ENCODE data around the gene CCNG1.

CCNG1 gene

DNA sequence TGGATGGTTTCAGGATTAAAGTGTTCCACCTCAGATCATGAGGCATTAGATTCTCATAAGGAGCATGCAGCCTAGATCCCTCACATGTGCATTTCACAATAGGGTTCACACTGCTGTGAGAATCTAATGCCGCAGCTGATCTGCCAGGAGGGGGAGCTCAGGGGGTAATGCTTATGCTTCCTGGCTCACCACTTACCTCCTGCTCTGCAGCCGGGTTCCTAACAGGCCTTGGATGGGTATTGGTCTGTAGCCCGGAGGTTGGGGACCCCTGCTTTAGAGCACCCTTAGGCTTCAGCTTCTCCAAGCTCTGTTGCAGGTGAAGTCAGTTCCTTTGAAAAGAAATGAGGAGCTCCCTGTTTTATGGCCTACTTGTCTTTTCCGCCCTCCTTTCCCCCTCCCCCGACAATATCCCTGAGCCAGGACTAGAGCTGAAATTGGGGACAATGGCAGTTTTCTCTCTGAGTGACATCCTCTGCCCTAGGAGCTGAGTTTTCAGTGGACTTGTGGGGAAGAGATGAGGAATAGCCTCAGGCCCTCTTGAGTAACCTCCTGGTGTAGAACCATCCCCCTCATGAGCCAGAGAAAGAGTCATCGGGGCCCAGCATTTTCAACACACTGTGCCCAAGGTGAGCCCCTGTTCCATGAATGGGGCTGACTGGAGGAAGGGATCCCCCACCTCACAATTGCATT, 51.8 kb downstream of the CCNG1 start:
- H2AFZ ChIP-seq (ENCODE audit: low read length): no peak overlapping the region
- no peaks in the 10 kb centered on the region for H3K79me2 ChIP-seq (ENCODE audit: insufficient read depth, low read length)
- H4K20me1 ChIP-seq (ENCODE audit: insufficient read depth, low read length, poor library complexity, severe bottlenecking): no peaks in the 10 kb centered on the region
- H3K4me3 ChIP-seq (ENCODE audit: low read length, poor library complexity, severe bottlenecking): no peak overlapping the region
- no peak overlapping the region for H3K4me2 ChIP-seq (ENCODE audit: low read depth, low read length, poor library complexity, severe bottlenecking)
- no peak overlapping the region for H3K9ac ChIP-seq (ENCODE audit: low read depth, low read length, poor library complexity, severe bottlenecking)
- no peaks in the 10 kb centered on the region for H3K27me3 ChIP-seq (ENCODE audit: insufficient read depth, low read length, poor library complexity, severe bottlenecking)
- peaks cover 26% of the 10 kb centered on the region; the same call in 1 of the 2 replicates for H3K36me3 ChIP-seq (ENCODE audit: insufficient read depth, low read length)
- no peaks in the 10 kb centered on the region for H3K9me3 ChIP-seq (ENCODE audit: insufficient read depth, low read depth, low read length)
- TF ChIP-seq EZH2phosphoT487 (IDR thresholded peaks at IDR 0.05; ENCODE audit: borderline replicate concordance): no peak
- TF ChIP-seq, protein P1, sequence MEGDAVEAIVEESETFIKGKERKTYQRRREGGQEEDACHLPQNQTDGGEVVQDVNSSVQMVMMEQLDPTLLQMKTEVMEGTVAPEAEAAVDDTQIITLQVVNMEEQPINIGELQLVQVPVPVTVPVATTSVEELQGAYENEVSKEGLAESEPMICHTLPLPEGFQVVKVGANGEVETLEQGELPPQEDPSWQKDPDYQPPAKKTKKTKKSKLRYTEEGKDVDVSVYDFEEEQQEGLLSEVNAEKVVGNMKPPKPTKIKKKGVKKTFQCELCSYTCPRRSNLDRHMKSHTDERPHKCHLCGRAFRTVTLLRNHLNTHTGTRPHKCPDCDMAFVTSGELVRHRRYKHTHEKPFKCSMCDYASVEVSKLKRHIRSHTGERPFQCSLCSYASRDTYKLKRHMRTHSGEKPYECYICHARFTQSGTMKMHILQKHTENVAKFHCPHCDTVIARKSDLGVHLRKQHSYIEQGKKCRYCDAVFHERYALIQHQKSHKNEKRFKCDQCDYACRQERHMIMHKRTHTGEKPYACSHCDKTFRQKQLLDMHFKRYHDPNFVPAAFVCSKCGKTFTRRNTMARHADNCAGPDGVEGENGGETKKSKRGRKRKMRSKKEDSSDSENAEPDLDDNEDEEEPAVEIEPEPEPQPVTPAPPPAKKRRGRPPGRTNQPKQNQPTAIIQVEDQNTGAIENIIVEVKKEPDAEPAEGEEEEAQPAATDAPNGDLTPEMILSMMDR (conservative IDR thresholded peaks at IDR 0.05; ENCODE audit: low read length): peak; percentile 23
- H3F3A ChIP-seq (ENCODE audit: low read depth): no peaks in the 10 kb centered on the region
- H3K9me2 ChIP-seq (replicated peaks; ENCODE audit: low read depth, low read length): no peaks in the 10 kb centered on the region
- no peaks in the 10 kb centered on the region for H3K4me1 ChIP-seq (ENCODE audit: insufficient read depth, low read length, poor library complexity, severe bottlenecking)

DNA sequence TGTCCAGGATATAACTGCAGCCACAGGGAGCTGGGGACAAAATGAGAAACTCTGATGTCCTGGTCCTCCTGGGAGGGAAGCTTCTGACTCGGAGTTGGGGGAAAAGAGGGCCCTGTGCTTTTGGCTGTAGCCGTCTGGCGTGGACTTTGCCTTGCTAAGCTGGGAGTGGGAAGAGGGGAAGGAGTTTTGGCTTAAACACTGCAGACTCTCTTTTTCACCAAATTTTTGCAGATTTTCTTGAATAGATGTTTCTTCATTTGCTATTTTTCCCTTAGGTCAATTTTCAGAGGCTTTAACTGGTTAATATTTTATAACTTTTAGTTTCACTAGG, 52.3 kb downstream of the CCNG1 start:
- H3K4me1 ChIP-seq (ENCODE audit: insufficient read depth, low read length, poor library complexity, severe bottlenecking): no peaks in the 10 kb centered on the region
- H3K9me2 ChIP-seq (replicated peaks; ENCODE audit: low read depth, low read length): no peaks in the 10 kb centered on the region
- no peaks in the 10 kb centered on the region for H3K27me3 ChIP-seq (ENCODE audit: insufficient read depth, low read length, poor library complexity, severe bottlenecking)
- no peaks in the 10 kb centered on the region for H4K20me1 ChIP-seq (ENCODE audit: insufficient read depth, low read length, poor library complexity, severe bottlenecking)
- no peak overlapping the region for H3K4me2 ChIP-seq (ENCODE audit: low read depth, low read length, poor library complexity, severe bottlenecking)
- H3F3A ChIP-seq (ENCODE audit: low read depth): no peaks in the 10 kb centered on the region
- no peaks in the 10 kb centered on the region for H3K9me3 ChIP-seq (ENCODE audit: insufficient read depth, low read depth, low read length)
- no peak overlapping the region for H3K9ac ChIP-seq (ENCODE audit: low read depth, low read length, poor library complexity, severe bottlenecking)
- TF ChIP-seq, protein P1 (conservative IDR thresholded peaks at IDR 0.05; ENCODE audit: low read length): no peak
- no peak for TF ChIP-seq EZH2phosphoT487 (IDR thresholded peaks at IDR 0.05; ENCODE audit: borderline replicate concordance)
- peaks cover 21% of the 10 kb centered on the region; the same call in 1 of the 2 replicates for H3K36me3 ChIP-seq (ENCODE audit: insufficient read depth, low read length)
- H3K4me3 ChIP-seq (ENCODE audit: low read length, poor library complexity, severe bottlenecking): no peak overlapping the region
- H2AFZ ChIP-seq (ENCODE audit: low read length): no peak overlapping the region
- no peaks in the 10 kb centered on the region for H3K79me2 ChIP-seq (ENCODE audit: insufficient read depth, low read length)

Data from Loucy (cell line).